Fibroblast of skin of scalp (primary cell): ENCODE data around the gene GUCA1A. TPM values are rescaled to one million over a fixed set of nuclear protein-coding genes. Genes with fewer than 3 reads are reported as not detected.

Experiments
- DNase-seq: peaks from one replicate; pipeline ENCODE4 v3.0.0-alpha.2; 2013
- polyA plus RNA-seq, 2 experiments: library from polyadenylated mRNA; unstranded; fragments of 120-200 nt; gene quantifications; one replicate each; pipeline ENCODE4 v1.2.1, GENCODE V29; 2013; ENCODE audit not compliant: insufficient read length in 2 of 2

GUCA1A gene
- 1.4 TPM for polyA plus RNA-seq (2013, experiment 1 of 2; ENCODE audit: insufficient read length)
- polyA plus RNA-seq (2013, experiment 2 of 2; ENCODE audit: insufficient read length) = 1.5 TPM

GRCh38 chr6:42173101-42173500 lies at the start of gene GUCA1A:
Gene GUCA1A, plus strand, starts transcription at chr6:42173364. Its CDS starts 250 bp downstream, at chr6:42173614.
- no peak for DNase-seq

- DNase-seq = no peak
Measured at GRCh38 chr6:42123379-42124103, 49.6 kb upstream of the GUCA1A start.

GRCh38 chr6:42124223-42124836 lies 48.8 kb upstream of the GUCA1A start:
- no peak for DNase-seq

GRCh38 chr6:42125231-42125630 lies 47.9 kb upstream of the GUCA1A start:
- no peak for DNase-seq

- no peak for DNase-seq
Measured at GRCh38 chr6:42125663-42126062, 47.5 kb upstream of the GUCA1A start.

- no peak for DNase-seq
Measured at GRCh38 chr6:42128460-42129359, 44.5 kb upstream of the GUCA1A start.

- DNase-seq = no peak
Measured at GRCh38 chr6:42129360-42129676, 43.8 kb upstream of the GUCA1A start.

GRCh38 chr6:42131531-42131930 lies 41.6 kb upstream of the GUCA1A start:
- peak; percentile 56 for DNase-seq

- no peak for DNase-seq
Measured at GRCh38 chr6:42133926-42134325, 39.2 kb upstream of the GUCA1A start.

GRCh38 chr6:42135161-42135560 lies 38.0 kb upstream of the GUCA1A start:
- no peak for DNase-seq

GRCh38 chr6:42135722-42136121 lies 37.4 kb upstream of the GUCA1A start:
- peak; percentile 22 for DNase-seq

GRCh38 chr6:42136508-42137193 lies 36.5 kb upstream of the GUCA1A start:
- peak; percentile 45 for DNase-seq

GRCh38 chr6:42137194-42137753 lies 35.9 kb upstream of the GUCA1A start:
- no peak for DNase-seq

GRCh38 chr6:42138190-42138589 lies 35.0 kb upstream of the GUCA1A start:
- no peak for DNase-seq

- peak; percentile 46 for DNase-seq
Measured at GRCh38 chr6:42138630-42139619, 34.2 kb upstream of the GUCA1A start.

- DNase-seq = no peak
Measured at GRCh38 chr6:42140032-42140431, 33.1 kb upstream of the GUCA1A start.

GRCh38 chr6:42140756-42141602 lies 32.2 kb upstream of the GUCA1A start:
- peak; percentile 51 for DNase-seq

- peak; percentile 16 for DNase-seq
Measured at GRCh38 chr6:42141603-42142117, 31.5 kb upstream of the GUCA1A start.

- peak; percentile 48 for DNase-seq
Measured at GRCh38 chr6:42142118-42142835, 30.9 kb upstream of the GUCA1A start, which contains the start of gene C6orf132. Gene C6orf132, minus strand, starts transcription at chr6:42142620. Its CDS starts 176 bp downstream, at chr6:42142444.
